HepG2 (cell line): ENCODE data around the gene OPALIN.

Experiments
- BRCA1 ChIP-seq: sonication (generic); formaldehyde crosslinking; IDR thresholded peaks from 2 replicates; pipeline ENCODE4 v1.4.0; 2020; ENCODE audit warnings: missing genetic modification reagents
- CSRNP2 ChIP-seq: sonication (generic); formaldehyde crosslinking; conservative IDR thresholded peaks from 2 replicates; pipeline ENCODE4 v1.8.0; 2022; ENCODE audit warnings: low read depth, missing genetic modification reagents
- CTCF ChIP-seq: sonication (generic); formaldehyde crosslinking; IDR thresholded peaks from 2 replicates; pipeline ENCODE4 v1.5.0; 2020; ENCODE audit warnings: mild to moderate bottlenecking, missing genetic modification reagents, moderate library complexity
- EZH2 ChIP-seq: conservative IDR thresholded peaks from 2 replicates; pipeline ENCODE4 v1.6.1; 2012; ENCODE audit warnings: mild to moderate bottlenecking, low read depth, low read length, moderate library complexity
- HBP1 ChIP-seq: IDR thresholded peaks from 2 replicates; pipeline ENCODE4 v1.6.1; 2016; ENCODE audit warnings: low read depth, control low read depth
- JUND ChIP-seq: sonication (generic); formaldehyde crosslinking; IDR thresholded peaks from 2 replicates; pipeline ENCODE4 v1.8.0; 2022; ENCODE audit warnings: mild to moderate bottlenecking, missing genetic modification reagents
- RBAK ChIP-seq: sonication (generic); formaldehyde crosslinking; IDR thresholded peaks from 2 replicates; pipeline ENCODE4 v1.5.1; 2020; ENCODE audit warnings: mild to moderate bottlenecking, missing genetic modification reagents
- RNF2 ChIP-seq: fragments of 450-650 bp; conservative IDR thresholded peaks from 2 replicates; pipeline ENCODE4 v1.6.1; 2016; ENCODE audit warnings: low read depth
- SMAD1 ChIP-seq: sonication (generic); formaldehyde crosslinking; IDR thresholded peaks from 2 replicates; pipeline ENCODE4 v1.4.0; 2020; ENCODE audit warnings: missing genetic modification reagents, low read depth, mild to moderate bottlenecking, borderline replicate concordance
- SNAPC5 ChIP-seq: sonication (generic); formaldehyde crosslinking; IDR thresholded peaks from 2 replicates; pipeline ENCODE4 v1.8.1; 2023; ENCODE audit warnings: mild to moderate bottlenecking, missing genetic modification reagents, borderline replicate concordance
- USF2 ChIP-seq, 2 experiments: sonication (generic) in 1 of 2; formaldehyde crosslinking in 1 of 2; IDR thresholded peaks; 2 replicates each; pipeline versions ENCODE4 v1.5.1 to v1.6.1; 2011 to 2020; ENCODE audit warnings: borderline replicate concordance in 1 of 2, low read depth in 1 of 2, low read length in 1 of 2, mild to moderate bottlenecking in 1 of 2, missing genetic modification reagents in 1 of 2, moderate library complexity in 1 of 2
- ZBTB37 ChIP-seq: sonication (generic); formaldehyde crosslinking; IDR thresholded peaks from 2 replicates; pipeline ENCODE4 v1.4.0; 2020; ENCODE audit warnings: mild to moderate bottlenecking, missing genetic modification reagents
- ZFAT ChIP-seq: sonication (generic); formaldehyde crosslinking; conservative IDR thresholded peaks from 2 replicates; pipeline ENCODE4 v1.8.1; 2023; ENCODE audit warnings: missing genetic modification reagents, inconsistent platforms
- ZSCAN21 ChIP-seq: sonication (generic); formaldehyde crosslinking; IDR thresholded peaks from 2 replicates; pipeline ENCODE4 v1.8.0; 2022; ENCODE audit warnings: mild to moderate bottlenecking, missing genetic modification reagents, moderate library complexity, borderline replicate concordance

GRCh38 chr10:96339383-96339782 is 19.4 kb downstream of the OPALIN start:
- no peak for TF ChIP-seq RNF2
- no peak for TF ChIP-seq HBP1 (CRISPR knock-in tag)
- TF ChIP-seq ZSCAN21 (CRISPR knock-in tag): no peak
- no peak for TF ChIP-seq CTCF (CRISPR knock-in tag)
- no peak for TF ChIP-seq ZBTB37 (CRISPR knock-in tag)
- TF ChIP-seq BRCA1 (CRISPR knock-in tag): no peak
- no peak for TF ChIP-seq RBAK
- no peak for TF ChIP-seq JUND (CRISPR knock-in tag)
- TF ChIP-seq SMAD1 (CRISPR knock-in tag): no peak
- no peak for TF ChIP-seq SNAPC5 (CRISPR knock-in tag)
- no peak for TF ChIP-seq CSRNP2 (CRISPR knock-in tag)
- no peak for TF ChIP-seq ZFAT (CRISPR knock-in tag)
- TF ChIP-seq USF2 (IDR thresholded peaks at IDR 0.05; ENCODE audit: low read depth, low read length): no peak
- no peak for TF ChIP-seq USF2 (CRISPR knock-in tag; IDR thresholded peaks at IDR 0.05; ENCODE audit: borderline replicate concordance)
- TF ChIP-seq EZH2: no peak
